ENCODE data around the gene SNIP1.
"Not testable (repeated sequence)": the region's sequence is repeated elsewhere in the genome, so short reads cannot be mapped to it uniquely, and the experiment has no call there.

The SNIP1 gene, protein sequence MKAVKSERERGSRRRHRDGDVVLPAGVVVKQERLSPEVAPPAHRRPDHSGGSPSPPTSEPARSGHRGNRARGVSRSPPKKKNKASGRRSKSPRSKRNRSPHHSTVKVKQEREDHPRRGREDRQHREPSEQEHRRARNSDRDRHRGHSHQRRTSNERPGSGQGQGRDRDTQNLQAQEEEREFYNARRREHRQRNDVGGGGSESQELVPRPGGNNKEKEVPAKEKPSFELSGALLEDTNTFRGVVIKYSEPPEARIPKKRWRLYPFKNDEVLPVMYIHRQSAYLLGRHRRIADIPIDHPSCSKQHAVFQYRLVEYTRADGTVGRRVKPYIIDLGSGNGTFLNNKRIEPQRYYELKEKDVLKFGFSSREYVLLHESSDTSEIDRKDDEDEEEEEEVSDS
- 65.3 reads per million, percentile 74 among the genes with 10 or more reads in this experiment for total RNA-seq

DNA sequence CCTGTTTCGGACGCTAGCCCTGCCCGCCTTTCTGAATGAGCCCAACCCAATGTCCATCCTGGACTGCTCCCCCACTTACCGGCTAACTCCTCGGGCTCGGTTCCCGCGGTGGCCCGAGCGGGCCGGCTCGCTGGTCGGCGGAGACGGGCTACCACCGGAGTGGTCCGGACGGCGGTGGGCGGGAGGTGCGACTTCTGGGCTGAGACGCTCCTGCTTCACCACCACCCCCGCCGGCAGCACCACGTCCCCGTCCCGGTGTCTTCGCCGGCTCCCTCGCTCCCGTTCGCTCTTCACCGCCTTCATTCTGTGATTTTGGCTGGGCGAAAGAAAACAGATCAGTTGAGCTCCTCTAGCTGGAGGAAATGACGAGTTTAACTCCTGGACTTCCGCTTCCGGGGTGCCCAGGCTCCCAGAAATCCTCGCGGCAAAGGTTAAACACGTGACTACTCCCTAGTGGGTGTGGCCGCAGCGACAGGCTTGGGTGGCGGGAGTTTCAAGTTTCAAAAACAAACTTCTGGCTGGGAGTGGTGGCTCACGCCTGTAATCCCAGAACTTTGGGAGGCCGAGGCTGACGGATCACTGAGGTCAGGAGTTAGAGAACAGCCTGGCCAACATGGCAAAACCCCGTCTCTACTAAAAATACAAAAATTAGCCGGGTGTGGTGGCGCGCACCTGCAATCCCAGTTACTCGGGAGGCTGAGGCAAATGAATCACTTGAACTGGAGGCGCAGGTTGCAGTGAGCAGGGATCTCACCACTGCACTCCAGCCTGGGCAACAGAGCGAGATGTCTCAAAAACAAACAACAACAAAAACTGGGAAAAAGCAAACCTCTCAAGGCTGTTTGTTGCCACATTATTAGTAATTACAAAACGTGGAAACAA, at the start of gene SNIP1:
Gene SNIP1 (minus strand): TSS at position 367 of the 882 bp plus-strand sequence. CDS start 64 bp downstream, at position 303.
- peak; percentile 89 for DNase-seq

DNA sequence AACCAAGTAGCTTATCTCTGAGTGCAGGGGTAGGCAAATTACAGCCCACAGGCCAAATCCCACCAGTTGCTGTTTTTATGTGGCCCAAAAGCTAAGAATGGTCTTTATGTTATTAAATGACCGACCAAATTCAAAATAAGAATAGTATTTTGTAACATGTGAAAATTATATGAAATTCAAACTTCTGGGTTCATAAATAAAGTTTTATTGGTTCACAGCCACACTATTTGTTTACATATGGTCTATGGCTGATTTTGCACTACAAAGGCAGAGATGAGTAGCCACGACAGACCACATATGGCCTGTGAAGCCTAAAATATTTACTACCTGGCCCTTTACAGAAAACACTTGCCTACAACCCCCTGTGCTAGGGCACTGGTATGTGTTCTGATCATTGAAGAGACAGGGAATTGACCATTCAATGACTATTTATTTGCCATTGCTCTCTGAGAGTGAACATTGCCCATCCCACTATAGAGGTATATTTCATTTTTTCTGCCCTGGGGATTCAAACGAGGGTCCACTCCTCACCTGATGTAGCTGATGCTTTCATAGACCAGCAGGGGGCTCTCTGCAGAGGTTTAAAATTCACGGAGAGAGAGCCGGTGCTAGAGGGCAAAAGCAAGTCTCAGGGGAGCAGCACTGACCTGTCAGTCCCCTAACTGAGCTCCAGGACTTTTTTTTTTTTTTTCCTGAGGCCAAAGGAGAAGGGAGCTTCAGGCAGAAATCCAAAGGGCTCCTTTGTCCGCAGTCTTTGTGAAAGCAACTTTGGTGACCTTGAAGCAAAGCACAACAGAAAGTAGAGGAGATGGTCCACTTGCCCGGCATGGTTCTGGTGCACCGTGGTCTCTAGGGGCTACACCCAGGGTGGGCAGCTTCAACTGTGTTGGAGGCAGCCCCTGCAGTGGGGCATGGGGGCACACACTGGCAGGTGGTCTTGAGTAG, 48.9 kb upstream of the SNIP1 start:
- peak; percentile 29 for DNase-seq

DNA sequence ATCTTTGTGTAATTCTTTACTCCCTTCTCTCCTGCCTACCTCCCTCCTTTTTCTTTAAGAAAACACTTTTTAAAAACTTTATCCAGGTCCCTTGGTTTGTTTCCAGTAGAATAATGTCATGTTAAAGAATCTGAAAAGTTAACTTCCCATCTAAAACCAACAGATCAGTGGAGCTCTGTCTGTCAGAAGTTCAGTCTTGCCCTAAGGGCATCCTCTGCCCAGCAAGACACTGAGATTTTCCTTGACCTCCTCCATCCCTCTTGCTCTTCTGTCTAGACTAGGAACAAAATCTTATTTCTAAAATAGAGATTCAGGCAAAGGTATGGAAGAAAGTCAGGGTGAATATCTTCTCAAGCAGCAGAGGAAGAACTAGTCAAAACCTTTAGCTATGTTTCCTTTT, 47.3 kb upstream of the SNIP1 start:
- no peak for DNase-seq

GRCh38 chr1:37599940-37600339, 45.8 kb upstream of the SNIP1 start:
- no peak for DNase-seq

DNA sequence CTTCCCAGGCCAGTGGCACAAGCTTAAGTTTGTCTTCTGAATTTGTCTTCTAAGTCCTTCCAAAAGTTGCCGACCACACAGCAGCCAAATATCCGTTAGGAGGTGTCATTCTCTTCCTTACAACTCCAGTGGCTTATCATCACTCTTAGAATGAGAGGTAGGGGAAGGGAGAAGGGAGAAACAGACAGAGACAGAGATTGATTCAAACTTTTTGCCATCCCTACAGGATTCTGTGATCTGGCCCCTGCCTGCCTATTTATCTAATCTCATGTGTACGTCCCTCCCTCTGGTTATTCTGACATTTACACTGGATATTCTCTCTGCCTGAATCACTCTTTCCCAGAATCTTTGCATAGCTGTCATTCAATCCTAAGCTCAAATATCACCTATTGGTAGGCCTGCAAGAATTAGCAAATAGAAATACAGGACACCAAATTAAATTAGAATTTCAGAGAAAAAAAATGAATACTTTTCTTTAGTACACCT, 42.1 kb upstream of the SNIP1 start:
- no peak for DNase-seq

GRCh38 chr1:37595440-37596181, 41.5 kb upstream of the SNIP1 start, which contains the start of gene GNL2:
TSS of gene GNL2 (minus strand) at chr1:37595937. CDS start at chr1:37595822, 115 bp downstream.
- DNase-seq = peak; percentile 94

DNA sequence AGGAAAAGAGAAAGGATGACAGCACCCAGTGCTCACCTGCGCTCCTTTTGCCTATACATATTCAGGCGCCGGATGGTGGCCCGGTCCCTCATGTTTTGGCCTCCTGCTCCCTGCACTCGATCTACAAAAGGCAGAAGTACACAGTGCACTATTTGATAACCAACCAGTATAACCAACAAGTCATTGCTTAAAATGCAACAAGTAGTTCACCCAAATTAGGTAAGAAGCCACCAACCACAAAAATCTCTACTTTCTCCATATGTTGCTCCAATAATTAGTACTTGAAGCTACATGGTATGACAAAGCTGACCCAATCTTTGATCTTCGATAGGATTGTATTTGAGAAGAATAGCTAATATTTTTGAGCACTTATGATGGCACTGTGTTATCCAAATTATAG, 39.6 kb upstream of the SNIP1 start:
- DNase-seq = no peak

DNA sequence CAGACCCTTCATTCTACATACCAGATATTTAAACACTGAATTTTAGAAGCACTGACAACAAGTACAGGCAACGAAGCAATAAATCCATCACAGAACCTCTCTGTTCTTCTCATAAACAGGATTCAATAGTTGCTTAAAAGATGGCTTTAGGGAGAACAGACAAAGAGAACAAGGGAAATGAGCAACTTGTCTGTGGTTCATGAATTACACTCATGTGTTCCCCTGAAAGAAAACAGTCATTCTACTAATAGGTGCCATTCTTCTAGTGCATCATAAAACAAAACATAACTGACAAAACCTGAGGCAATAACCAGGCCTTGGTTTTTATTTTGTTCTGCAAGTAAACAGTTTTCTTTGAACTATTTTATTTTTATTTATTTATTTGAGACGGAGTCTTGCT, 34.8 kb upstream of the SNIP1 start:
- DNase-seq = no peak

GRCh38 chr1:37584544-37584943, 30.5 kb upstream of the SNIP1 start:
- not testable (repeated sequence) for DNase-seq

DNA sequence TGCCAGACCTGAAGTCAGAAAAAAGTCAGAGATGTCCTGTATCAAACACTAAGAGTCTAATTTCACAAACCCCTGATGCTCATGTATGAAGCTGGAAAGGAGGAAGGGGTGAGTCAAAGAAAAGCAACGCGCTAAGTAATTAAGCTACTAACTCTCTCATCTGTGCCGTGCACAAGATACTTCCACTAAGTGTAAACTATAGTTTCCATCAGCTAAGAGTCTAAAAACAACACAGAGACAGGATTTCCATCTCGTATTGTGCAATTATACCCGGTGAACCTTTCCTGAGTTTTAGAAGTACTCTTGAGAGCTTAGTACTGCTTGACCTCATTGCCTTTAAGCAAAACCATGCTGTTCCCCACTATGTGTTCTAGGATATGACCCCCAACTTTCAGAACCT, 21.6 kb upstream of the SNIP1 start:
- no peak for DNase-seq

GRCh38 chr1:37574834-37575480, 20.9 kb upstream of the SNIP1 start:
- DNase-seq = no peak

- no peak for DNase-seq
These were observed 16.6 kb upstream of the SNIP1 start for GRCh38 chr1:37570528-37571334.

DNA sequence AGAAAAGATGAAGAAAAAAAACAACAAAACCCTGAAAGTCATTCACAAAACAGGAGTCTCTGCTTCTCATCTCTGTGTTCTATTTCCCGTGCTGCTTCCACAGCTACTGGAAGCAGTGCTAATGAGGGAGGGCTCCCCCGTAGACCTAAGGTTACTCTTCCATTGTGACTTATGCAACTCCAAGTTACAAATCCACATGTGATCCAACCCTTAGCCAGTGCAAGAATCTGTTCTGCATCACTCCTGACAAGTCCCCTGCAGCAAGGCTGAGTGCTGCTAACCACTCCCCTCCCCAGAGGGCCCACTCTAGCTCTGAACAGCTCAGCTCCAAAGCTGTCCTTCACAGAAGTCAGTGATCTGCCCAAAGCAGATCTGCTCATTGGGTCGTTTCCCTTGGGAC, 12.9 kb upstream of the SNIP1 start:
- DNase-seq = no peak

DNA sequence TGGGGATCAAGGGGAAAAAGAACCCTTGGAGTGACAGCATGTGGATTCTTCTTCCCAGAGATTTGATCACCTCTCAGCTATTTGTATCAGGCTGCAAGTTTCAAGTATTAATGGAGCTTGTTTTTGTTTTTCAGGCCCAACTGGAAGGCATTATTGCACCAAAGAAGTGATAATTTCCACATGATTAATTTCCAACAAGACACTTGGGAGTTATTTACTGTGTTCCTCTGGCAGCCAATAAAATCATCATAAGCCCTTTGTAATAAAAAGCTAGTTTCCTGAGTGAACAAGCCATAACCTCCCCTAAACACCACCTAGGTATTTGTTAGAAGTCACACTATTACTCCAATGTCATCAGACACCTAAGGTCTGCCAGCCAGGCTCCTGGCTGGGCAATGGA, 10.8 kb upstream of the SNIP1 start:
- DNase-seq = no peak

DNA sequence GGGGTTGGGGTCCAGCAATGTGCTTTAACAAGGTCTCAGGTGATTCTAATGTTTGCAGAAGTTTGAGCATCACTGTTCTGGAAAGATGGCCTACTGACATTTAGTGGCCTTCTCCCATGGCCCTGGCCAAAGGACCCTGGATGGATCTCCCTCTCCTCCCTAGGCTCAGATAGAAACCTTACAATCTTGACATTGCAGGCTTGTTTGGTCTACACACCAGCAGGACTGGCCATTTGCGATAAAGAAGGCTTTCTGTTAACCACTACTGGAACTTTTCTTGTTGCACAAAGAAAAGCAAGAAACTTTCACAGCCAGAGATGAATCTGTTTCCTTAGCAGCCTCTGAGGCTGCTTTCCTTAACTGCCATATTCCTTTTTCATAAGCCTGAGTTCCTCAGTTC, 8.9 kb upstream of the SNIP1 start:
- DNase-seq = no peak

GRCh38 chr1:37561133-37562132, 7.3 kb upstream of the SNIP1 start:
- no peak for DNase-seq

GRCh38 chr1:37560401-37561132, 6.5 kb upstream of the SNIP1 start:
- no peak for DNase-seq

GRCh38 chr1:37559957-37560379, 5.9 kb upstream of the SNIP1 start:
- not testable (repeated sequence) for DNase-seq
